Testis (tissue), 2 donors: ENCODE results near the gene ANKLE1.

Source experiments
- POLR2A ChIP-seq: fragments of 450-650 bp; IDR thresholded peaks from one replicate; pipeline ENCODE4 v1.6.1; 2017; ENCODE audit warnings: antibody characterized with exemption, mild to moderate bottlenecking, moderate library complexity
- TF ChIP-seq, protein P1 (sequence below), 3 experiments: fragments of 450-650 bp in 2 of 3; fragments of 200-600 bp in 1 of 3; sonication (generic) in 1 of 3; IDR thresholded peaks; one replicate each; pipeline ENCODE4 v1.5.1; 2016 to 2019; ENCODE audit warnings: antibody characterized with exemption in 3 of 3, mild to moderate bottlenecking in 2 of 3, moderate library complexity in 1 of 3

DNA sequence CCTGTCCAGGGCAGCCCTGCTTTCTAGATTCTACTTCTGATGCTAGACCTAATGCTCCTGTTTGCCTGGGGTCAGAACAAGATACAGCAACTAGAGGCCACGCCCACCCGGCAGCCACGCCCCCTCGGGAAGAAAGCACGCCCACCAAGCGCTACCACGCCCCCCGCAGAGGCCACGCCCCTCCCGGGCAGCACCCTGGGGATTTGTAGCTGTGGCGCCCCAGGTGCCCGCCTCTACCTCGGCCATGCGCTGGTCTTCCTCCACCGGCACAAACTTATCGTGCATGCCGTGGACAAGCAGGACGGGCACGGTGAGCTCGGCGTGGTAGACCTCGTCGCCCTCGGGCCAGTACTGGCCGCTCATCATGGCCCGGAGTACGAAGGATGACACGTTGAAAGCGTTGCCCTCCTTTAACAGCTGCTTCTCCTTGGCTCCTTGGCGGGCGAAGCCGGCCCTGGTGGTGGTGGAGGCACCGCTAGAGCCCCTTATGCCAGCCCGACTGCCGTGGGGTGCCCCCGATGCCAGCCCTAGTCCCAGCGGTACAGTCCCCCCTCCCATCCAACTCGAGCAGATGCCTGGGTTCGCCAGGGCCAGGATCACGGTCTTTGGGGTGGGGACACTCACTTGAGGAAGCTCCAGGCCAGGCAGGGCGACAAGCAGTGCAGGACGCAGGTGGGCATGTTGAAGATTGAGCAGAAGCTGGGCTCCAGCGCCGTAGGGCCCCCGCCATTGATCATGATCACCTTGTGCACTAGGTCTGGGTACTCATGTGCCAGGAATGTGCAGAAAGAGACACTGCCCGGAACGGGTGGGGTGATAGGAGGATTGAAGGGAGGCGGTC, 12.6 kb downstream of the ANKLE1 start:
- TF ChIP-seq, protein P1, sequence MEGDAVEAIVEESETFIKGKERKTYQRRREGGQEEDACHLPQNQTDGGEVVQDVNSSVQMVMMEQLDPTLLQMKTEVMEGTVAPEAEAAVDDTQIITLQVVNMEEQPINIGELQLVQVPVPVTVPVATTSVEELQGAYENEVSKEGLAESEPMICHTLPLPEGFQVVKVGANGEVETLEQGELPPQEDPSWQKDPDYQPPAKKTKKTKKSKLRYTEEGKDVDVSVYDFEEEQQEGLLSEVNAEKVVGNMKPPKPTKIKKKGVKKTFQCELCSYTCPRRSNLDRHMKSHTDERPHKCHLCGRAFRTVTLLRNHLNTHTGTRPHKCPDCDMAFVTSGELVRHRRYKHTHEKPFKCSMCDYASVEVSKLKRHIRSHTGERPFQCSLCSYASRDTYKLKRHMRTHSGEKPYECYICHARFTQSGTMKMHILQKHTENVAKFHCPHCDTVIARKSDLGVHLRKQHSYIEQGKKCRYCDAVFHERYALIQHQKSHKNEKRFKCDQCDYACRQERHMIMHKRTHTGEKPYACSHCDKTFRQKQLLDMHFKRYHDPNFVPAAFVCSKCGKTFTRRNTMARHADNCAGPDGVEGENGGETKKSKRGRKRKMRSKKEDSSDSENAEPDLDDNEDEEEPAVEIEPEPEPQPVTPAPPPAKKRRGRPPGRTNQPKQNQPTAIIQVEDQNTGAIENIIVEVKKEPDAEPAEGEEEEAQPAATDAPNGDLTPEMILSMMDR (IDR thresholded peaks at IDR 0.05), result no peak
- no peak for TF ChIP-seq POLR2A
